ENCODE data around the gene CSNK1G2.

DNA sequence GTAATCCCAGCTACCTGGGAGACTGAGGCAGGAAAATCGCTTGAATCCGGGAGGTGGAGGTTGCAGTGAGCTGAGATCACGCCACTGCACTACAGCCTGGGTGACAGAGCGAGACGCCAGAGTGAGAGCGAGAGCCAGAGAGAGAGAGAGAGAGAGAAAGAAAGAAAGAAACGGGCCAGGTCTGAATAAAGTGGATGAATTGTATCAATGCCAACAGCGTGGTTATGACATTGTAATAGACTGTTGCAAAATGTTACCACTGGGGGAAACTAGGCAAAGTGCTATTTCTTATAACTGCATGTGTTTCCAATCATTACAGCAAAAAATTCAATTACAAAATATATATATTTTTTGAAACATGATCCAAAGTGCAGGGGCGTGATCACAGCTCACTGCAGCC lies 86.4 kb downstream of the CSNK1G2 start:
- TF ChIP-seq, protein P1, sequence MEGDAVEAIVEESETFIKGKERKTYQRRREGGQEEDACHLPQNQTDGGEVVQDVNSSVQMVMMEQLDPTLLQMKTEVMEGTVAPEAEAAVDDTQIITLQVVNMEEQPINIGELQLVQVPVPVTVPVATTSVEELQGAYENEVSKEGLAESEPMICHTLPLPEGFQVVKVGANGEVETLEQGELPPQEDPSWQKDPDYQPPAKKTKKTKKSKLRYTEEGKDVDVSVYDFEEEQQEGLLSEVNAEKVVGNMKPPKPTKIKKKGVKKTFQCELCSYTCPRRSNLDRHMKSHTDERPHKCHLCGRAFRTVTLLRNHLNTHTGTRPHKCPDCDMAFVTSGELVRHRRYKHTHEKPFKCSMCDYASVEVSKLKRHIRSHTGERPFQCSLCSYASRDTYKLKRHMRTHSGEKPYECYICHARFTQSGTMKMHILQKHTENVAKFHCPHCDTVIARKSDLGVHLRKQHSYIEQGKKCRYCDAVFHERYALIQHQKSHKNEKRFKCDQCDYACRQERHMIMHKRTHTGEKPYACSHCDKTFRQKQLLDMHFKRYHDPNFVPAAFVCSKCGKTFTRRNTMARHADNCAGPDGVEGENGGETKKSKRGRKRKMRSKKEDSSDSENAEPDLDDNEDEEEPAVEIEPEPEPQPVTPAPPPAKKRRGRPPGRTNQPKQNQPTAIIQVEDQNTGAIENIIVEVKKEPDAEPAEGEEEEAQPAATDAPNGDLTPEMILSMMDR (IDR thresholded peaks at IDR 0.05) = peak; percentile 8 to 42 (median 14)
- TF ChIP-seq POLR2A (IDR thresholded peaks at IDR 0.05) (no peak), POLR2AphosphoS5 (IDR thresholded peaks at IDR 0.05) (peak in 1 of 3 donors; percentile 16)
